GM23338 (cell line): ENCODE measurements around the gene ELAVL4. TPM values are rescaled to one million over a fixed set of nuclear protein-coding genes. Genes with fewer than 3 reads are reported as not detected.

Experiments used
- ATAC-seq: fragments of 200-7000 bp; cut with Tn5 transposase; 3 replicates; pipeline ENCODE4 v1.9.1; 2020
- DNase-seq: peaks from one replicate; pipeline ENCODE4 v3.0.0-alpha.2; 2015; ENCODE audit warnings: low spot score
- H2AFZ ChIP-seq: fragments of 200-600 bp; sonication (generic); 2 replicates; pipeline ENCODE4 v1.8.0; 2016; ENCODE audit warnings: antibody characterized with exemption, mild to moderate bottlenecking, moderate library complexity
- H3F3A ChIP-seq: fragments of 200-600 bp; sonication (generic); replicated peaks from 2 replicates; pipeline ENCODE4 v1.8.0; 2017; ENCODE audit warnings: antibody characterized with exemption, mixed run types, low read depth
- H3K27ac ChIP-seq: fragments of 200-600 bp; sonication (generic); 2 replicates; pipeline ENCODE4 v1.6.1; 2016; ENCODE audit warnings: low read depth
- H3K27me3 ChIP-seq: fragments of 200-600 bp; sonication (generic); 2 replicates; pipeline ENCODE4 v1.8.0; 2016; ENCODE audit warnings: mild to moderate bottlenecking, mixed run types, moderate library complexity; ENCODE audit not compliant: insufficient read depth
- H3K36me3 ChIP-seq: fragments of 200-600 bp; sonication (generic); 2 replicates; pipeline ENCODE4 v1.8.0; 2016; ENCODE audit warnings: mild to moderate bottlenecking; ENCODE audit not compliant: insufficient read depth
- H3K4me1 ChIP-seq: fragments of 200-600 bp; sonication (generic); 2 replicates; pipeline ENCODE4 v1.8.0; 2016; ENCODE audit warnings: mild to moderate bottlenecking, moderate library complexity; ENCODE audit not compliant: insufficient read depth
- H3K4me2 ChIP-seq: fragments of 200-600 bp; sonication (generic); 2 replicates; pipeline ENCODE4 v1.7.1; 2017; ENCODE audit warnings: mixed run types
- H3K4me3 ChIP-seq: fragments of 200-600 bp; sonication (generic); 2 replicates; pipeline ENCODE4 v1.6.1; 2016; ENCODE audit warnings: mixed run types
- H3K79me2 ChIP-seq: fragments of 200-600 bp; sonication (generic); replicated peaks from 2 replicates; pipeline ENCODE4 v1.8.0; 2017; ENCODE audit warnings: mild to moderate bottlenecking; ENCODE audit not compliant: insufficient read depth
- H3K9me2 ChIP-seq: fragments of 200-600 bp; sonication (generic); 2 replicates; pipeline ENCODE4 v1.8.0; 2017; ENCODE audit not compliant: insufficient read depth
- H4K20me1 ChIP-seq: fragments of 200-600 bp; sonication (generic); replicated peaks from 2 replicates; pipeline ENCODE4 v1.8.0; 2017; ENCODE audit warnings: mild to moderate bottlenecking; ENCODE audit not compliant: insufficient read depth
- H3K27ac Mint-ChIP-seq: 2 replicates; pipeline ENCODE4 v1.8.0; 2020; ENCODE audit warnings: inconsistent platforms, mild to moderate bottlenecking, moderate library complexity, mixed read lengths
- H3K27me3 Mint-ChIP-seq: 3 replicates; pipeline ENCODE4 v1.8.0; 2022; ENCODE audit warnings: low read depth, mild to moderate bottlenecking, moderate library complexity, mixed read lengths, inconsistent platforms; ENCODE audit not compliant: insufficient read depth, poor library complexity
- H3K36me3 Mint-ChIP-seq: 3 replicates; pipeline ENCODE4 v1.8.0; 2021; ENCODE audit warnings: low read depth, mild to moderate bottlenecking, inconsistent platforms, moderate library complexity, mixed read lengths
- H3K4me1 Mint-ChIP-seq: 3 replicates; pipeline ENCODE4 v1.8.0; 2020; ENCODE audit warnings: mild to moderate bottlenecking, inconsistent platforms, mixed read lengths
- H3K4me3 Mint-ChIP-seq: 3 replicates; pipeline ENCODE4 v1.8.0; 2021; ENCODE audit warnings: moderate library complexity, mild to moderate bottlenecking, inconsistent platforms, mixed read lengths
- H3K9me3 Mint-ChIP-seq: 3 replicates; pipeline ENCODE4 v1.8.0; 2020; ENCODE audit warnings: moderate library complexity, mild to moderate bottlenecking, inconsistent platforms, mixed read lengths
- CREB1 ChIP-seq: fragments of 250-450 bp; sonication (Bioruptor Pico); IDR thresholded peaks from 2 replicates; pipeline ENCODE4 v1.5.0; 2020; ENCODE audit warnings: low read depth, mild to moderate bottlenecking, moderate library complexity
- EZH2 ChIP-seq: fragments of 200-600 bp; sonication (generic); IDR thresholded peaks from one replicate; pipeline ENCODE4 v1.8.0; 2017; ENCODE audit warnings: antibody characterized with exemption, mild to moderate bottlenecking, low read depth; ENCODE audit not compliant: unreplicated experiment
- EZH2phosphoT487 ChIP-seq: fragments of 200-600 bp; sonication (generic); IDR thresholded peaks from one replicate; pipeline ENCODE4 v1.8.1; 2018; ENCODE audit warnings: antibody characterized with exemption; ENCODE audit not compliant: unreplicated experiment
- JUNB ChIP-seq: IDR thresholded peaks from one replicate; pipeline ENCODE4 v1.6.1; 2016; ENCODE audit warnings: antibody characterized with exemption; ENCODE audit not compliant: unreplicated experiment
- NANOG ChIP-seq: IDR thresholded peaks from 2 replicates; pipeline ENCODE4 v1.6.1; 2016; ENCODE audit warnings: antibody characterized with exemption, borderline replicate concordance
- POLR2AphosphoS5 ChIP-seq: IDR thresholded peaks from 2 replicates; pipeline ENCODE4 v1.6.1; 2016; ENCODE audit warnings: antibody characterized with exemption, low read depth
- STAT1 ChIP-seq: IDR thresholded peaks from one replicate; pipeline ENCODE4 v1.6.1; 2016; ENCODE audit warnings: antibody characterized with exemption; ENCODE audit not compliant: unreplicated experiment
- ZNF114 ChIP-seq: fragments of 250-450 bp; sonication (Bioruptor Pico); IDR thresholded peaks from 2 replicates; pipeline ENCODE4 v1.5.0; 2020; ENCODE audit warnings: mild to moderate bottlenecking, moderate library complexity
- ZNF331 ChIP-seq: fragments of 250-450 bp; sonication (Bioruptor Pico); IDR thresholded peaks from 2 replicates; pipeline ENCODE4 v1.5.0; 2020; ENCODE audit warnings: low read depth, mild to moderate bottlenecking, moderate library complexity
- ZNF462 ChIP-seq: fragments of 250-450 bp; sonication (Bioruptor Pico); IDR thresholded peaks from 2 replicates; pipeline ENCODE4 v1.5.0; 2020; ENCODE audit warnings: mild to moderate bottlenecking, moderate library complexity
- polyA plus RNA-seq: library from polyadenylated mRNA; unstranded; fragments of >200 nt; fragmentation: Nextera tagmentation; extraction: Ambion mirVana; gene quantifications from 2 replicates; pipeline ENCODE4 v1.2.1, GENCODE V29; 2016
- total RNA-seq: library from RNA; depleted of rRNA; stranded (reverse); fragments of >200 nt; shearing (Covaris generic); gene quantifications from 2 replicates; pipeline ENCODE4 v1.2.3, GENCODE V29; 2014
- TF ChIP-seq, protein P1 (sequence below): IDR thresholded peaks from one replicate; pipeline ENCODE4 v1.6.1; 2018; ENCODE audit warnings: antibody characterized with exemption; ENCODE audit not compliant: unreplicated experiment
- TF ChIP-seq, protein P2 (sequence below): IDR thresholded peaks from 2 replicates; pipeline ENCODE4 v1.6.1; 2016; ENCODE audit warnings: antibody characterized with exemption
- TF ChIP-seq, protein P3 (sequence below), 2 experiments: fragments of 200-600 bp in 1 of 2; sonication (generic) in 1 of 2; conservative IDR thresholded peaks; 2 replicates each; pipeline versions ENCODE4 v1.5.1 to v1.6.1; 2016 to 2017; ENCODE audit warnings: antibody characterized with exemption in 2 of 2, low read depth in 2 of 2, mild to moderate bottlenecking in 2 of 2, moderate library complexity in 1 of 2

The ELAVL4 gene
- total and polyA plus RNA-seq, 2 experiments from 2014 or later, result 1.4 to 1.9 TPM

DNA sequence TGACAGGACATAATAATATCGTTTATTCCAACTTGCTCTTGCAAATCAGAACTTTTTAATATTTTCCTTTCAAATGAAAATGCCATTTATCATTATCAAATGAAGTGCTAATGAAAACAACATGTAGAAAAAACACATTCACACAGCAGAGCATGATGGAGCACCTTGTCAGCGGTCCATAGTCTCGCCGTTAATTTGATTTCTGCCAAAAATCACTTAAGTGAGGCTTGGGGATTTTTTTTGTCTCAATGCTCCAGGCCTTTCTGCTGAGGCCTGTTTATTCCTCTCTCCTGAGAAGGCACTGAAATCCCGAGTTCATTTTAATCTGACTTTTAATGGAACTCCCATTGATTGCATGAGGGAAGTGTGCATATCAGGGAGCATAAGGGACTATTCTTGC is 122.5 kb downstream of the ELAVL4 start:
- no peak overlapping the region for H3K4me3 Mint-ChIP-seq
- no peak overlapping the region for H3K4me2 ChIP-seq
- TF ChIP-seq POLR2AphosphoS5, result no peak
- no peak for TF ChIP-seq STAT1
- TF ChIP-seq CREB1 (CRISPR knock-in tag), result no peak
- TF ChIP-seq NANOG, result no peak
- no peak for TF ChIP-seq ZNF331 (CRISPR knock-in tag)
- TF ChIP-seq, protein P1, sequence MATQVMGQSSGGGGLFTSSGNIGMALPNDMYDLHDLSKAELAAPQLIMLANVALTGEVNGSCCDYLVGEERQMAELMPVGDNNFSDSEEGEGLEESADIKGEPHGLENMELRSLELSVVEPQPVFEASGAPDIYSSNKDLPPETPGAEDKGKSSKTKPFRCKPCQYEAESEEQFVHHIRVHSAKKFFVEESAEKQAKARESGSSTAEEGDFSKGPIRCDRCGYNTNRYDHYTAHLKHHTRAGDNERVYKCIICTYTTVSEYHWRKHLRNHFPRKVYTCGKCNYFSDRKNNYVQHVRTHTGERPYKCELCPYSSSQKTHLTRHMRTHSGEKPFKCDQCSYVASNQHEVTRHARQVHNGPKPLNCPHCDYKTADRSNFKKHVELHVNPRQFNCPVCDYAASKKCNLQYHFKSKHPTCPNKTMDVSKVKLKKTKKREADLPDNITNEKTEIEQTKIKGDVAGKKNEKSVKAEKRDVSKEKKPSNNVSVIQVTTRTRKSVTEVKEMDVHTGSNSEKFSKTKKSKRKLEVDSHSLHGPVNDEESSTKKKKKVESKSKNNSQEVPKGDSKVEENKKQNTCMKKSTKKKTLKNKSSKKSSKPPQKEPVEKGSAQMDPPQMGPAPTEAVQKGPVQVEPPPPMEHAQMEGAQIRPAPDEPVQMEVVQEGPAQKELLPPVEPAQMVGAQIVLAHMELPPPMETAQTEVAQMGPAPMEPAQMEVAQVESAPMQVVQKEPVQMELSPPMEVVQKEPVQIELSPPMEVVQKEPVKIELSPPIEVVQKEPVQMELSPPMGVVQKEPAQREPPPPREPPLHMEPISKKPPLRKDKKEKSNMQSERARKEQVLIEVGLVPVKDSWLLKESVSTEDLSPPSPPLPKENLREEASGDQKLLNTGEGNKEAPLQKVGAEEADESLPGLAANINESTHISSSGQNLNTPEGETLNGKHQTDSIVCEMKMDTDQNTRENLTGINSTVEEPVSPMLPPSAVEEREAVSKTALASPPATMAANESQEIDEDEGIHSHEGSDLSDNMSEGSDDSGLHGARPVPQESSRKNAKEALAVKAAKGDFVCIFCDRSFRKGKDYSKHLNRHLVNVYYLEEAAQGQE, result no peak
- no peak for TF ChIP-seq JUNB
- TF ChIP-seq, protein P2, sequence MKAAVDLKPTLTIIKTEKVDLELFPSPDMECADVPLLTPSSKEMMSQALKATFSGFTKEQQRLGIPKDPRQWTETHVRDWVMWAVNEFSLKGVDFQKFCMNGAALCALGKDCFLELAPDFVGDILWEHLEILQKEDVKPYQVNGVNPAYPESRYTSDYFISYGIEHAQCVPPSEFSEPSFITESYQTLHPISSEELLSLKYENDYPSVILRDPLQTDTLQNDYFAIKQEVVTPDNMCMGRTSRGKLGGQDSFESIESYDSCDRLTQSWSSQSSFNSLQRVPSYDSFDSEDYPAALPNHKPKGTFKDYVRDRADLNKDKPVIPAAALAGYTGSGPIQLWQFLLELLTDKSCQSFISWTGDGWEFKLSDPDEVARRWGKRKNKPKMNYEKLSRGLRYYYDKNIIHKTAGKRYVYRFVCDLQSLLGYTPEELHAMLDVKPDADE, result no peak
- TF ChIP-seq, protein P3, sequence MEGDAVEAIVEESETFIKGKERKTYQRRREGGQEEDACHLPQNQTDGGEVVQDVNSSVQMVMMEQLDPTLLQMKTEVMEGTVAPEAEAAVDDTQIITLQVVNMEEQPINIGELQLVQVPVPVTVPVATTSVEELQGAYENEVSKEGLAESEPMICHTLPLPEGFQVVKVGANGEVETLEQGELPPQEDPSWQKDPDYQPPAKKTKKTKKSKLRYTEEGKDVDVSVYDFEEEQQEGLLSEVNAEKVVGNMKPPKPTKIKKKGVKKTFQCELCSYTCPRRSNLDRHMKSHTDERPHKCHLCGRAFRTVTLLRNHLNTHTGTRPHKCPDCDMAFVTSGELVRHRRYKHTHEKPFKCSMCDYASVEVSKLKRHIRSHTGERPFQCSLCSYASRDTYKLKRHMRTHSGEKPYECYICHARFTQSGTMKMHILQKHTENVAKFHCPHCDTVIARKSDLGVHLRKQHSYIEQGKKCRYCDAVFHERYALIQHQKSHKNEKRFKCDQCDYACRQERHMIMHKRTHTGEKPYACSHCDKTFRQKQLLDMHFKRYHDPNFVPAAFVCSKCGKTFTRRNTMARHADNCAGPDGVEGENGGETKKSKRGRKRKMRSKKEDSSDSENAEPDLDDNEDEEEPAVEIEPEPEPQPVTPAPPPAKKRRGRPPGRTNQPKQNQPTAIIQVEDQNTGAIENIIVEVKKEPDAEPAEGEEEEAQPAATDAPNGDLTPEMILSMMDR (conservative IDR thresholded peaks at IDR 0.05; ENCODE audit: low read depth in 2 of 2), result no peak
- no peak for TF ChIP-seq EZH2
- TF ChIP-seq ZNF462 (CRISPR knock-in tag), result no peak
- no peak for TF ChIP-seq ZNF114 (CRISPR knock-in tag)
- no peak for TF ChIP-seq EZH2phosphoT487
- no peaks in the 10 kb centered on the region for H3K27me3 ChIP-seq
- H2AFZ ChIP-seq, result no peak overlapping the region
- H3K9me3 Mint-ChIP-seq, result peaks cover 42% of the 10 kb centered on the region
- H3K27ac Mint-ChIP-seq, result no peak overlapping the region
- H3K27ac ChIP-seq, result no peak overlapping the region
- no peaks in the 10 kb centered on the region for H3F3A ChIP-seq
- no peaks in the 10 kb centered on the region for H4K20me1 ChIP-seq
- peaks cover 18% of the 10 kb centered on the region for H3K36me3 Mint-ChIP-seq
- peaks cover 2% of the 10 kb centered on the region for H3K27me3 Mint-ChIP-seq
- no peaks in the 10 kb centered on the region for H3K79me2 ChIP-seq
- no peak for DNase-seq
- no peaks in the 10 kb centered on the region for H3K36me3 ChIP-seq
- H3K4me3 ChIP-seq, result no peak overlapping the region
- H3K4me1 Mint-ChIP-seq, result no peaks in the 10 kb centered on the region
- H3K9me2 ChIP-seq, result no peaks in the 10 kb centered on the region
- no peaks in the 10 kb centered on the region for H3K4me1 ChIP-seq
- no peak for ATAC-seq
